H1 (cell line): ENCODE data around the gene SOHLH1. TPM values are rescaled to one million over a fixed set of nuclear protein-coding genes. Genes with fewer than 3 reads are reported as not detected.

Source experiments
- CTCF ChIA-PET: fragments of 300-600 bp; sonication (Branson Sonifier 250); formaldehyde crosslinking; loops from one replicate; lab custom pipeline; 2021; ENCODE audit not compliant: partially characterized antibody; lab: Charles Lee
- POLR2A ChIA-PET: fragments of 300-600 bp; sonication (Branson Sonifier 250); formaldehyde crosslinking; loops from one replicate; lab custom pipeline; 2021; ENCODE audit warnings: inconsistent platforms; ENCODE audit not compliant: partially characterized antibody; lab: Charles Lee
- DNase-seq, 2 experiments: peaks; one replicate each; pipeline versions ENCODE4 v3.0.0 to v3.0.0-alpha.2; 2010 to 2022; ENCODE audit warnings: low spot score in 2 of 2, low read depth in 1 of 2, mixed read lengths in 1 of 2
- FAIRE-seq: peaks from 2 replicates; lab custom pipeline; 2011; peaks lifted over from hg19 to GRCh38; lab: Jason Lieb, UNC
- H2AFZ ChIP-seq: 2 replicates; pipeline ENCODE4 v1.8.1; 2012; ENCODE audit warnings: low read length, inconsistent platforms
- H2AK5ac ChIP-seq: 2 replicates; pipeline ENCODE4 v1.6.1; 2013; ENCODE audit warnings: low read depth, low read length
- H2BK120ac ChIP-seq: replicated peaks from 2 replicates; pipeline ENCODE3; 2013; ENCODE audit warnings: low read depth, low read length, inconsistent platforms
- H2BK12ac ChIP-seq: 2 replicates; pipeline ENCODE4 v1.6.1; 2013; ENCODE audit warnings: low read depth, low read length
- H2BK15ac ChIP-seq: 2 replicates; pipeline ENCODE4 v1.6.1; 2013; ENCODE audit warnings: low read length
- H2BK20ac ChIP-seq: 2 replicates; pipeline ENCODE4 v1.6.1; 2013; ENCODE audit warnings: low read length
- H2BK5ac ChIP-seq: 2 replicates; pipeline ENCODE4 v1.6.1; 2013; ENCODE audit warnings: low read depth, low read length
- H3K14ac ChIP-seq: 2 replicates; pipeline ENCODE4 v1.6.1; 2013; ENCODE audit warnings: inconsistent platforms; ENCODE audit not compliant: insufficient read length
- H3K18ac ChIP-seq: 2 replicates; pipeline ENCODE4 v1.6.1; 2013; ENCODE audit warnings: low read length; ENCODE audit errors: extremely low read depth
- H3K23ac ChIP-seq: 2 replicates; pipeline ENCODE4 v1.6.1; 2013; ENCODE audit warnings: inconsistent platforms; ENCODE audit not compliant: insufficient read length
- H3K23me2 ChIP-seq: 2 replicates; pipeline ENCODE4 v1.6.1; 2013; ENCODE audit warnings: low read depth, low read length
- H3K27ac ChIP-seq: 2 replicates; pipeline ENCODE4 v1.6.1; 2011; ENCODE audit warnings: low read depth, low read length, inconsistent platforms
- H3K27me3 ChIP-seq, 4 experiments: replicated peaks in 1 of 4; 1 replicate in 1 of 4; 2 replicates in 3 of 4; pipeline versions ENCODE4 v1.6.1 to v1.8.1; 2011 to 2013; ENCODE audit warnings: low read length in 3 of 4, mild to moderate bottlenecking in 3 of 4, inconsistent platforms in 2 of 4, mixed read lengths in 2 of 4, moderate library complexity in 1 of 4; ENCODE audit not compliant: control insufficient read depth in 3 of 4, insufficient read depth in 3 of 4; ENCODE audit errors: extremely low read depth in 1 of 4
- H3K36me3 ChIP-seq, 4 experiments: 2 replicates each; pipeline versions ENCODE4 v1.6.1 to v1.8.1; 2011 to 2013; ENCODE audit warnings: mild to moderate bottlenecking in 4 of 4, low read length in 3 of 4, moderate library complexity in 2 of 4, control low read depth in 1 of 4, inconsistent platforms in 1 of 4; ENCODE audit not compliant: insufficient read depth in 4 of 4, control insufficient read depth in 2 of 4
- H3K4ac ChIP-seq: replicated peaks from 2 replicates; pipeline ENCODE3; 2013; ENCODE audit warnings: low read length, low read depth, mixed read lengths, inconsistent platforms; ENCODE audit not compliant: insufficient read length
- H3K4me1 ChIP-seq, 4 experiments: replicated peaks in 1 of 4; 1 replicate in 1 of 4; 2 replicates in 3 of 4; pipeline versions ENCODE4 v1.6.1 to v1.8.1; 2011 to 2013; ENCODE audit warnings: low read length in 3 of 4, inconsistent platforms in 2 of 4, mixed read lengths in 1 of 4; ENCODE audit not compliant: insufficient read depth in 4 of 4, control insufficient read depth in 3 of 4
- H3K4me2 ChIP-seq, 2 experiments: 2 replicates each; pipeline versions ENCODE4 v1.6.1 to v1.8.1; 2011 to 2013; ENCODE audit warnings: low read depth in 2 of 2, low read length in 2 of 2, control low read depth in 1 of 2, inconsistent platforms in 1 of 2, mild to moderate bottlenecking in 1 of 2; ENCODE audit not compliant: insufficient read depth in 1 of 2
- H3K4me3 ChIP-seq, 4 experiments: fragments of 200-600, 300-600 bp in 1 of 4; sonication (generic), shearing (Covaris generic), sonication (Bioruptor Twin) in 1 of 4; 2 replicates each; pipeline versions ENCODE4 v1.5.1 to v1.8.1; 2011 to 2016; ENCODE audit warnings: low read length in 4 of 4, low read depth in 3 of 4, control low read depth in 2 of 4, inconsistent platforms in 2 of 4, mild to moderate bottlenecking in 2 of 4, mixed read lengths in 1 of 4, moderate library complexity in 1 of 4; ENCODE audit not compliant: insufficient read depth in 2 of 4; ENCODE audit errors: extremely low read depth in 1 of 4
- H3K56ac ChIP-seq: replicated peaks from 2 replicates; pipeline ENCODE3; 2013; ENCODE audit warnings: low read depth, mild to moderate bottlenecking, mixed read lengths, low read length, inconsistent platforms; ENCODE audit not compliant: insufficient read length
- H3K79me1 ChIP-seq: 2 replicates; pipeline ENCODE4 v1.6.1; 2013; ENCODE audit warnings: low read depth, low read length, control low read depth
- H3K79me2 ChIP-seq, 2 experiments: 2 replicates each; pipeline versions ENCODE4 v1.6.1 to v1.8.1; 2012 to 2013; ENCODE audit warnings: low read length in 2 of 2, mild to moderate bottlenecking in 2 of 2, inconsistent platforms in 1 of 2; ENCODE audit not compliant: insufficient read depth in 2 of 2, control insufficient read depth in 1 of 2
- H3K9ac ChIP-seq, 4 experiments: replicated peaks in 1 of 4; 1 replicate in 1 of 4; 2 replicates in 3 of 4; pipeline versions ENCODE4 v1.6.1 to v1.8.1; 2011 to 2013; ENCODE audit warnings: low read depth in 3 of 4, low read length in 3 of 4, control low read depth in 2 of 4, mild to moderate bottlenecking in 2 of 4, moderate library complexity in 2 of 4, inconsistent platforms in 1 of 4; ENCODE audit errors: extremely low read depth in 1 of 4
- H3K9me3 ChIP-seq, 2 experiments: 2 replicates each; pipeline versions ENCODE4 v1.6.1 to v1.8.1; 2012 to 2013; ENCODE audit warnings: mild to moderate bottlenecking in 2 of 2, moderate library complexity in 2 of 2, control low read depth in 1 of 2, inconsistent platforms in 1 of 2, low read depth in 1 of 2, low read length in 1 of 2, mixed read lengths in 1 of 2; ENCODE audit not compliant: insufficient read depth in 2 of 2
- H4K20me1 ChIP-seq, 2 experiments: replicated peaks in 1 of 2; 2 replicates each; pipeline versions ENCODE3 to v1.8.1; 2011 to 2013; ENCODE audit warnings: inconsistent platforms in 2 of 2, low read length in 2 of 2, mild to moderate bottlenecking in 1 of 2; ENCODE audit not compliant: insufficient read depth in 2 of 2, control insufficient read depth in 1 of 2
- H4K5ac ChIP-seq: 2 replicates; pipeline ENCODE4 v1.6.1; 2013; ENCODE audit warnings: low read length, low read depth, mixed read lengths, inconsistent platforms; ENCODE audit not compliant: insufficient read length
- H4K8ac ChIP-seq: 2 replicates; pipeline ENCODE4 v1.8.0; 2013; ENCODE audit warnings: mild to moderate bottlenecking, moderate library complexity, low read length, inconsistent platforms; ENCODE audit not compliant: insufficient read depth; ENCODE audit errors: extremely low read depth
- H4K91ac ChIP-seq: replicated peaks from 2 replicates; pipeline ENCODE3; 2013; ENCODE audit warnings: low read length, mixed read lengths, inconsistent platforms; ENCODE audit not compliant: insufficient read length
- WGBS, 2 experiments: shearing (Covaris generic) in 1 of 2; methylation state at CpG; one replicate each; pipeline versions ENCODE4 v1.1.6 to v1.1.7; 2013 to 2015; ENCODE audit warnings: low lambda C conversion rate in 2 of 2, mixed read lengths in 2 of 2, inconsistent platforms in 1 of 2, low coverage in 1 of 2, missing lambda C conversion rate in 1 of 2; ENCODE audit not compliant: insufficient replicate concordance in 2 of 2, insufficient coverage in 1 of 2, insufficient read length in 1 of 2; ENCODE audit errors: extremely low coverage in 1 of 2, missing lambda C conversion rate in 1 of 2; 5-methylcytosine and 5-hydroxymethylcytosine counted together
- polyA plus RNA-seq, 7 experiments: library from polyadenylated mRNA; depleted of rRNA in 3 of 7; stranded (reverse) in 5 of 7; unstranded in 2 of 7; fragments of >200 nt in 5 of 7; fragments of 200-250 nt in 2 of 7; gene quantifications; 1 replicate in 5 of 7; 2 replicates in 1 of 7; 4 replicates in 1 of 7; pipeline versions ENCODE4 v1.2.1 to v1.2.3, GENCODE V29; 2011 to 2013; ENCODE audit warnings: missing spikeins in 2 of 7, mixed read lengths in 2 of 7
- total RNA-seq: library from RNA; stranded (reverse); fragmentation: NEBNext Ultra II Directional; extraction: Animal tissue kit (Norgen Biotek cat#: 25700); gene quantifications from 2 replicates; pipeline ENCODE4 v1.2.1, GENCODE V29; 2021

Gene SOHLH1
- total and polyA plus RNA-seq, 2 of the 8 experiments (the other 6 are each of a cell fraction or from before 2014, with no cell fraction given), result 0.11 TPM; not detected in 1

DNA sequence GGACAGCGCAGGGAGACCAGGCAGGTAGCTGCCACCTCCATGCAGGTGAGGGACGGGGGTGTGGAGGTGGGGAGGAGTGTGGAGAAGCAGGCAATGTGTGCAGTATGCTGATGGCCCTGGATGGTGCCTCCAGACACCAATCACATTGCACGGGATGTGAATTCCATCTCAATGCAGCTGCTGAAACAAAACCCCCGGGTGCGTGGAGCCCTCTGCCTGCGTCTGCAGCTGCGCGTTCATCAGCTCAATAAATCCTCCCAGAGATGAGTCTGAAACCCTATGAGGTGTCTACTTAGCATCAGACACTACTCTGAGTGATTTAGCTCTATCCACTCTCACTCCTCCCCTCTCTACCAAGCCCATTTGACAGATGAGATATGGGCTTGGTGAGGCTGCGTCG lies 10.3 kb downstream of the SOHLH1 start:
- 93% methylated on average over 10 of the region's 10 CpGs; no CpG with 5 or more reads in 1 of the 2 experiments for WGBS, 2 experiments
- DNase-seq (no peak), FAIRE-seq (no peak)
- Histone ChIP-seq H3K14ac (no peak overlapping the region), H2BK12ac (no peak overlapping the region), H2BK15ac (no peak overlapping the region), H3K23me2 (no peaks in the 10 kb centered on the region), H3K56ac (no peak overlapping the region), H3K23ac (no peak overlapping the region), H2BK20ac (no peak overlapping the region), H4K8ac (no peak overlapping the region), H3K4me2 (no peak overlapping the region), H2AFZ (no peak overlapping the region), H3K79me1 (no peaks in the 10 kb centered on the region), H3K9me3 (no peaks in the 10 kb centered on the region), H3K18ac (no peak overlapping the region), H2BK5ac (no peak overlapping the region), H4K20me1 (peaks cover 0 to 7% of the 10 kb centered on the region in 2 experiments), H3K79me2 (no peaks in the 10 kb centered on the region), H4K5ac (no peak overlapping the region), H3K4me3 (no peak overlapping the region), H2BK120ac (no peak overlapping the region), H4K91ac (no peak overlapping the region), H3K27ac (no peak overlapping the region), H3K36me3 (no peaks in the 10 kb centered on the region), H3K4ac (no peak overlapping the region), H3K27me3 (no peaks in the 10 kb centered on the region), H3K9ac (no peak overlapping the region), H3K4me1 (no peaks in the 10 kb centered on the region; a peak in 1 of 7 replicates), H2AK5ac (no peak overlapping the region)
- CTCF ChIA-PET, result interaction anchor here (1.1 to 1.2 kb wide), 2 partner anchors 13 to 108 kb away, joined by 3 to 4 read pairs; partner anchors contain the start of gene KCNT1
- POLR2A ChIA-PET, result no interaction called here
